Muscle layer of duodenum (tissue), 2 donors: ENCODE results near the gene RHCG.
A peak's percentile ranks its signal among the peaks of the same experiment; 100 is the strongest.

Experiments used
- H3K27ac ChIP-seq: one replicate; pipeline ENCODE4 v1.7.0; 2013; ENCODE audit warnings: mild to moderate bottlenecking, low read length
- H3K27me3 ChIP-seq: one replicate; pipeline ENCODE4 v1.7.0; 2013; ENCODE audit warnings: low read depth, mild to moderate bottlenecking, control low read depth, low read length
- H3K36me3 ChIP-seq, 2 donors: one replicate each; pipeline ENCODE4 v1.7.0; 2013; ENCODE audit warnings: low read length in 2 of 2, control low read depth in 1 of 2, mild to moderate bottlenecking in 1 of 2; ENCODE audit not compliant: insufficient read depth in 2 of 2, control insufficient read depth in 1 of 2
- H3K4me1 ChIP-seq, 2 donors: one replicate each; pipeline ENCODE4 v1.7.0; 2013; ENCODE audit warnings: low read length in 2 of 2, mild to moderate bottlenecking in 2 of 2, control low read depth in 1 of 2, moderate library complexity in 1 of 2; ENCODE audit not compliant: insufficient read depth in 2 of 2, control insufficient read depth in 1 of 2
- H3K4me3 ChIP-seq, 2 donors: one replicate each; pipeline ENCODE4 v1.7.0; 2013; ENCODE audit warnings: low read length in 2 of 2, low read depth in 1 of 2, mild to moderate bottlenecking in 1 of 2
- H3K9me3 ChIP-seq, 2 donors: one replicate each; pipeline ENCODE4 v1.7.0; 2013; ENCODE audit warnings: low read length in 2 of 2, control low read depth in 1 of 2, mild to moderate bottlenecking in 1 of 2; ENCODE audit not compliant: control insufficient read depth in 1 of 2
- donor health status: healthy.

The RHCG gene

GRCh38 chr15:89496155-89497098 lies at the start of gene RHCG:
Gene RHCG, minus strand, starts transcription at chr15:89496583. Its CDS starts 39 bp downstream, at chr15:89496544.
- H3K27me3 ChIP-seq, result peaks cover 37% of the 10 kb centered on the region

GRCh38 chr15:89543389-89543788 lies 47.0 kb upstream of the RHCG start:
- Histone ChIP-seq H3K9me3 (no peaks in the 10 kb centered on the region), H3K27ac (no peak overlapping the region), H3K4me3 (no peak overlapping the region), H3K4me1 (no peaks in the 10 kb centered on the region), H3K36me3 (no peaks in the 10 kb centered on the region), H3K27me3 (no peaks in the 10 kb centered on the region)

More at GRCh38 chr15:89496155-89497098, at the start of gene RHCG:
- Histone ChIP-seq H3K36me3 (no peaks in the 10 kb centered on the region), H3K4me1 (peaks cover 0 to 6% of the 10 kb centered on the region in 2 donors), H3K9me3 (no peaks in the 10 kb centered on the region), H3K27ac (no peak within 1 kb of the TSS), H3K4me3 (peak within 1 kb of the TSS in 1 of 2 donors; percentile 58)

- no peaks in the 10 kb centered on the region for H3K4me1 ChIP-seq
- no peak overlapping the region for H3K27ac ChIP-seq
- H3K27me3 ChIP-seq, result no peaks in the 10 kb centered on the region
- no peaks in the 10 kb centered on the region for H3K36me3 ChIP-seq
- H3K4me3 ChIP-seq, result no peak overlapping the region
- peaks cover 0 to 4% of the 10 kb centered on the region in 2 donors for H3K9me3 ChIP-seq
Observed at GRCh38 chr15:89542369-89542768, 46.0 kb upstream of the RHCG start.

- Histone ChIP-seq H3K27ac (no peak overlapping the region), H3K9me3 (peaks cover 0 to 5% of the 10 kb centered on the region in 2 donors), H3K4me1 (no peaks in the 10 kb centered on the region), H3K27me3 (no peaks in the 10 kb centered on the region), H3K36me3 (no peaks in the 10 kb centered on the region), H3K4me3 (no peak overlapping the region)
Observed at GRCh38 chr15:89539027-89539426, 42.6 kb upstream of the RHCG start.

- Histone ChIP-seq H3K27me3 (no peaks in the 10 kb centered on the region), H3K4me1 (no peaks in the 10 kb centered on the region), H3K9me3 (peaks cover 0 to 5% of the 10 kb centered on the region in 2 donors)
Observed at GRCh38 chr15:89533861-89534544, 37.6 kb upstream of the RHCG start.

GRCh38 chr15:89531796-89532537 lies 35.6 kb upstream of the RHCG start:
- H3K27ac ChIP-seq, result no peak overlapping the region
- H3K36me3 ChIP-seq, result no peaks in the 10 kb centered on the region
- no peaks in the 10 kb centered on the region for H3K4me1 ChIP-seq
- no peak overlapping the region for H3K4me3 ChIP-seq
- H3K27me3 ChIP-seq, result no peaks in the 10 kb centered on the region
- no peaks in the 10 kb centered on the region for H3K9me3 ChIP-seq

More at GRCh38 chr15:89533861-89534544, 37.6 kb upstream of the RHCG start:
- Histone ChIP-seq H3K4me3 (no peak overlapping the region), H3K36me3 (no peaks in the 10 kb centered on the region), H3K27ac (no peak overlapping the region)

- H3K9me3 ChIP-seq, result no peaks in the 10 kb centered on the region
- no peak overlapping the region for H3K4me3 ChIP-seq
- no peaks in the 10 kb centered on the region for H3K27me3 ChIP-seq
- H3K27ac ChIP-seq, result no peak overlapping the region
- no peaks in the 10 kb centered on the region for H3K36me3 ChIP-seq
- no peaks in the 10 kb centered on the region for H3K4me1 ChIP-seq
Observed at GRCh38 chr15:89530976-89531375, 34.6 kb upstream of the RHCG start.

- Histone ChIP-seq H3K36me3 (no peaks in the 10 kb centered on the region), H3K27me3 (no peaks in the 10 kb centered on the region), H3K27ac (no peak overlapping the region), H3K4me1 (no peaks in the 10 kb centered on the region), H3K9me3 (no peaks in the 10 kb centered on the region), H3K4me3 (no peak overlapping the region)
Observed at GRCh38 chr15:89528757-89529352, 32.5 kb upstream of the RHCG start.

- H3K36me3 ChIP-seq, result no peaks in the 10 kb centered on the region
- H3K4me1 ChIP-seq, result no peaks in the 10 kb centered on the region
- H3K27me3 ChIP-seq, result no peaks in the 10 kb centered on the region
- H3K4me3 ChIP-seq, result no peak overlapping the region
- H3K27ac ChIP-seq, result no peak overlapping the region
- H3K9me3 ChIP-seq, result no peaks in the 10 kb centered on the region
Observed at GRCh38 chr15:89526601-89527441, 30.4 kb upstream of the RHCG start.

- Histone ChIP-seq H3K36me3 (no peaks in the 10 kb centered on the region), H3K9me3 (no peaks in the 10 kb centered on the region), H3K27ac (no peak overlapping the region), H3K27me3 (no peaks in the 10 kb centered on the region), H3K4me1 (no peaks in the 10 kb centered on the region), H3K4me3 (no peak overlapping the region)
Observed at GRCh38 chr15:89526181-89526580, 29.8 kb upstream of the RHCG start.
